CD4-positive, alpha-beta T cell treated with Interleukin-10 for 1 hour (primary cell): ENCODE data around the gene PLEKHN1.

ENCODE experiments used
- DNase-seq: peaks from one replicate; pipeline ENCODE4 v3.0.0-alpha.2; 2020

Gene PLEKHN1

DNA sequence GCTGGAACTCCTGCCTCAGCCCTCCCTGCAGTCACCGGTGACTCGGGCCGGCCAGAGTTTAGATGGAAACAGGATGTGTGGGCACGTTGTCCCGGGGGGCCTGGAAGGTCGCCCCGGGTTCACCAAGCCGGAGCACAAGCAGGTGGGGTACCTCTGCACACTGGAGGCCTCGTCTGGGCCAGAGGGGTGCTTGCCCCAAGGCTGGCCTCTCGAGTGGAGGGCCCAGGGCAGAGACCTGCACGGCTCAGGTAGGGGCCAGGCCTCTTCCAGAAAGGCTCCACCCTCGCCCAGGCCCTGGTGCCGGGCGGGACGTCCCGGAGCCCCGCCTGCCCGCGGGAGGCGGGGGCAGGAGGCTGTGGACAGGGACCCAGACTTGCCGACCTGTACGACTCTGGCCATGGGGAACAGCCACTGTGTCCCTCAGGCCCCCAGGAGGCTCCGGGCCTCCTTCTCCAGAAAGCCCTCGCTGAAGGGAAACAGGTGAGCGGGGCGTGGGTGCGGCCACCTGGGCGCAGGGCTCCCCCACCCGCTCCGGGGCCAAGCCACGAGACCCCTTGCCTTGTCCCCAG is at the start of gene PLEKHN1:
TSS of gene PLEKHN1 (plus strand) at position 348 of the 569 bp plus-strand sequence. CDS start at position 398, 50 bp downstream.
- DNase-seq: peak; percentile 23

DNA sequence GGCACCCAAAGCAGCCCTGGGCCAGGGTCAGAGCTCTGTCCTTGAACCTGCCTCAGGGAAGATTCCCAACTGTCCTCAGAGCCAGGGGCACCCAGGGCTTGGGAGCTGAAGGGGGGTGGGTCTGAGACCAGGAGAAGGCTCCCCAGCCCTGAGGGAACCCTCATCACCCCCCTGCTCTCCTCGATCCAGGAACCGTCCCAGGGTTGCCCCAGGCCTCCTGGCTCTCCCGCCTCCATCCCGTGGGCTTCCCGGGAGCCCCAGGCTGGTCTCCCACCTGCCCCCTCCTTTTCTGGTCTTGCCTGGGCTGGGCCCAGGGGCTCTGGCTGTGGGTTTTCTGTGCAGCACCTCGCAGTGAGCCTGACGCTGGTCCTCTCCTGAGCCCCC is 49.2 kb upstream of the PLEKHN1 start:
- DNase-seq: no peak

GRCh38 chr1:917466-918091 is 48.7 kb upstream of the PLEKHN1 start:
- DNase-seq: no peak

GRCh38 chr1:918353-918752 is 47.9 kb upstream of the PLEKHN1 start:
- no peak for DNase-seq

- DNase-seq: no peak
Measured at GRCh38 chr1:918843-919242, 47.4 kb upstream of the PLEKHN1 start.

DNA sequence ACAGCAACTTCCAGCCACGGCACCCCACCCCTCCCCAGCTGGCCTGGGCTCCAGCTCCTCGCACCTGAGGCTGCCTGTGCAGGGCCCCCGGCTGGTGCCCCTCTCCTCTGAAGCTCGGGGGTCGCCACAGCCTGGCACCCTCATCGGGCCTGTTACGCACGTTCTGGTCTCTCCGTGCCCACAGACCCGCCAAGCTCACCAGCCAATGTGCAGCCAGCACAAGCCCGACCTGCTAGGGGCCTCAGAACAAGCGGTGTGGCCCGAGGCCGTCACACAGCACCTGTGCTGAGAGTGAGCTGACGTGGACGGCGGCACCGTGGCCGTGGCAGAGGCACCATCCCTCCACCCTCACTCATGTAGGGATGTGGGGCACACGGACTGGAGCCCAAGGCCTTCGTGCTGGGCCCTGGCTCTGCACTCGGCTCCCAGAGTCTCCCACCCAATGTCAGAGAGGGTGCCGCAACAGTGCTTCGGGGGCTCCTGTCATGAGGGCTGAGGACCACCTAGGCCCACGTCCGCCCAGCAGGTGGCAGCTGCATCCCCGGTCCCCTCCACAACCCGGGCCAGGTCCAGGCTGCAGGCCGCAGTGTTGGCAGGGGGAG is 46.9 kb upstream of the PLEKHN1 start:
- no peak for DNase-seq

DNA sequence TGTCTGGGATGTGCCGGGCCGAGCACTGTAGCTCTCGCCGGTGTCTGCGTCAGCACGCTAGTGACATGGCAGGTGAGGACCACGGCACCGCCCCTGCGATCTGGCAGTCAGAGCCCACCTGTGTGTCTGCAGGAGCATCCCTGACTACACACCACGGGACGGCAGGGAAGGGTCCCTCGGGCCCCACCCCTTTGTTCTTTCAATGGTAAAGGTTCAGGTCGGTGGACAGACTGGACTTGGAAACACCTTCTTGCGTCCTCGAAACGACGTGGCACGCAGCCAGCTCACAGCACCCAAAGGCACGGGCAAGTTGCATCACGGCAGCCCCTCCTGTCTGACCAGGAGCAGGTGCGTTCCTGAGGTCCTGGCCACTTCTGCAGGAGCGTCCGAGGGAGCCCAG is 46.3 kb upstream of the PLEKHN1 start:
- no peak for DNase-seq

GRCh38 chr1:920521-920920 is 45.8 kb upstream of the PLEKHN1 start:
- DNase-seq: no peak

- peak; percentile 51 for DNase-seq
Measured at GRCh38 chr1:921011-921837, 45.1 kb upstream of the PLEKHN1 start.

GRCh38 chr1:923131-923990 is 42.9 kb upstream of the PLEKHN1 start, which contains the start of gene SAMD11:
Gene SAMD11 (plus strand): TSS chr1:923923. CDS start chr1:924432, 509 bp downstream.
- DNase-seq: peak; percentile 77

GRCh38 chr1:923991-924655 is 42.2 kb upstream of the PLEKHN1 start:
- DNase-seq: no peak

GRCh38 chr1:924656-925560 is 41.4 kb upstream of the PLEKHN1 start:
- no peak for DNase-seq

- DNase-seq: no peak
Measured at GRCh38 chr1:925561-926421, 40.5 kb upstream of the PLEKHN1 start.

DNA sequence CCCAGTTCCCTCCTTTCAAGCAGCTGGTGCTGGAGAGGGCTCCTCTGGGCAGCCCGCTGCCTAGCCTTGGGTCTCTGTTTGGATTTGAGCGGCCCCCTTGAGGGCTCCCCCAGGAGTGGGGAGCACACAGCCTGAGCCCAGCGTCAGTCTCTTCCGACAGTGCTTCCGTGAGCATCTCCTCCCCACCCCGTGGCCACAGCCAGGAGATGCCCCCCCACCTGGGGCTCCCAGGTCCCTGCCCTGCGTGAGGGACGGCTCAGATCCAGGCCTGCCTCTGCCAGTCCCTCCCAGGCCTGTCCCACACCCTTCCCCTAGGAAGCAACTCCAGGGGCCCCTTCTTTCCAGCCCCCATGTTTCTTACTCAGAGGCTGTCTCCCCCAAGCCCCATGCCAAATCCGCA is 39.0 kb upstream of the PLEKHN1 start:
- no peak for DNase-seq

GRCh38 chr1:927748-928147 is 38.5 kb upstream of the PLEKHN1 start:
- DNase-seq: no peak

- no peak for DNase-seq
Measured at GRCh38 chr1:928825-929661, 37.2 kb upstream of the PLEKHN1 start.

- DNase-seq: no peak
Measured at GRCh38 chr1:929712-930632, 36.3 kb upstream of the PLEKHN1 start.

GRCh38 chr1:930633-931138 is 35.6 kb upstream of the PLEKHN1 start:
- DNase-seq: no peak
